CD4-positive, alpha-beta T cell (primary cell): Measurements from ENCODE around the gene ERO1A. TPM values are rescaled to one million over a fixed set of nuclear protein-coding genes. Genes with fewer than 3 reads are reported as not detected.
A peak's percentile ranks its signal among the peaks of the same experiment; 100 is the strongest.

Experiments
- ATAC-seq: fragments of 200-7000 bp; cut with Tn5 transposase; one replicate; pipeline ENCODE4 v1.10.0; 2022; ENCODE audit warnings: mild to moderate bottlenecking; ENCODE audit not compliant: poor library complexity
- CTCF ChIA-PET: fragments of 350-600 bp; sonication (Branson Sonifier 250); formaldehyde crosslinking; loops from one replicate; lab custom pipeline; 2021; ENCODE audit warnings: antibody characterized with exemption, inconsistent platforms; lab: Charles Lee
- POLR2A ChIA-PET: fragments of 350-600 bp; sonication (Branson Sonifier 250); formaldehyde crosslinking; loops from one replicate; lab custom pipeline; 2021; ENCODE audit warnings: antibody characterized with exemption, inconsistent platforms; lab: Charles Lee
- DNase-seq, 14 experiments: peaks; one replicate each; pipeline ENCODE4 v3.0.0-alpha.2; 2013 to 2020; ENCODE audit warnings: mixed read lengths in 2 of 14
- H3K27ac ChIP-seq, 2 donors: one replicate each; pipeline versions ENCODE4 v1.5.1 to v1.7.0; 2013; ENCODE audit warnings: low read length in 2 of 2, low read depth in 1 of 2, mild to moderate bottlenecking in 1 of 2
- H3K27me3 ChIP-seq, 2 experiments: 1 replicate in 1 of 2; 2 replicates in 1 of 2; pipeline versions ENCODE4 v1.6.1 to v1.7.0; 2013; ENCODE audit warnings: low read length in 2 of 2, control low read depth in 1 of 2, mild to moderate bottlenecking in 1 of 2, moderate library complexity in 1 of 2; ENCODE audit not compliant: insufficient read depth in 2 of 2, control insufficient read depth in 1 of 2
- H3K36me3 ChIP-seq: one replicate; pipeline ENCODE4 v1.6.1; 2013; ENCODE audit warnings: low read length, control low read depth; ENCODE audit not compliant: insufficient read depth
- H3K4me1 ChIP-seq: one replicate; pipeline ENCODE4 v1.6.1; 2013; ENCODE audit warnings: low read length, control low read depth; ENCODE audit not compliant: insufficient read depth
- H3K4me3 ChIP-seq: one replicate; pipeline ENCODE4 v1.5.1; 2013; ENCODE audit warnings: mild to moderate bottlenecking, low read length, moderate library complexity
- H3K9me3 ChIP-seq, 2 experiments: 1 replicate in 1 of 2; 2 replicates in 1 of 2; pipeline versions ENCODE4 v1.6.1 to v1.7.0; 2013; ENCODE audit warnings: low read length in 2 of 2, mild to moderate bottlenecking in 2 of 2, control low read depth in 1 of 2, moderate library complexity in 1 of 2; ENCODE audit not compliant: control insufficient read depth in 1 of 2, insufficient read depth in 1 of 2
- H3K27ac Mint-ChIP-seq: one replicate; pipeline ENCODE4 v1.8.0; 2020; ENCODE audit warnings: mixed read lengths
- H3K27me3 Mint-ChIP-seq: one replicate; pipeline ENCODE4 v1.8.0; 2021; ENCODE audit warnings: mixed read lengths
- H3K36me3 Mint-ChIP-seq: one replicate; pipeline ENCODE4 v1.8.0; 2021; ENCODE audit warnings: low read depth, mixed read lengths
- H3K4me1 Mint-ChIP-seq: one replicate; pipeline ENCODE4 v1.8.0; 2021; ENCODE audit warnings: low read depth, mixed read lengths
- H3K4me3 Mint-ChIP-seq: one replicate; pipeline ENCODE4 v1.8.0; 2020; ENCODE audit warnings: mild to moderate bottlenecking, mixed read lengths
- H3K9me3 Mint-ChIP-seq: one replicate; pipeline ENCODE4 v1.8.0; 2020; ENCODE audit warnings: mixed read lengths
- CTCF ChIP-seq: fragments of 200-600 bp; IDR thresholded peaks from one replicate; pipeline ENCODE4 v1.8.0; 2022; ENCODE audit warnings: antibody characterized with exemption, mild to moderate bottlenecking
- intact Hi-C, 2 experiments: fragments of 100-400 bp; cut with DNase I in 1 of 2; cut with micrococcal nuclease in 1 of 2; formaldehyde crosslinking; loops; one replicate each; pipeline versions ENCODE4 v1.15.1 to v1.9.0; 2023 to 2025; cut with DNase I, micrococcal nuclease
- total RNA-seq, 174 experiments: library from RNA in 2 of 174; stranded (reverse) in 2 of 174; gene quantifications; one replicate each; pipeline ENCODE4 v1.2.3 and lab custom pipeline; 2021 to 2026

ERO1A gene
- total RNA-seq, 2 experiments from 2014 or later: 58.6 to 60.7 TPM

- no peak overlapping the region for H3K27ac ChIP-seq
- H3K9me3 ChIP-seq: no peaks in the 10 kb centered on the region
- Mint-ChIP-seq H3K27ac (peak overlapping the region; percentile 34), H3K27me3 (no peaks in the 10 kb centered on the region), H3K4me3 (peak overlapping the region; percentile 67), H3K36me3 (peaks cover 8% of the 10 kb centered on the region), H3K4me1 (peaks cover 61% of the 10 kb centered on the region), H3K9me3 (no peaks in the 10 kb centered on the region)
- ChIA-PET POLR2A (interaction anchor here (0.6 kb wide), 1 partner anchor 48 kb away, joined by 3 read pairs; no protein-coding TSS in a partner anchor), CTCF (no interaction called here)
- no peak for TF ChIP-seq CTCF
- H3K4me1 ChIP-seq: peaks cover 37% of the 10 kb centered on the region
- H3K36me3 ChIP-seq: no peaks in the 10 kb centered on the region
- no peak overlapping the region for H3K4me3 ChIP-seq
- no peaks in the 10 kb centered on the region for H3K27me3 ChIP-seq
- no peak for DNase-seq
- no peak for ATAC-seq
- intact Hi-C loops: loop anchor here (5.0 kb wide), 3 partner anchors 39 to 141 kb away; partner anchors contain the start of genes GPR137C (in 1 of the 2), STYX (in 1 of the 2) and TXNDC16 (in 1 of the 2)
Measured at GRCh38 chr14:52693532-52693931, 1.8 kb downstream of the ERO1A start.

GRCh38 chr14:52693036-52693435, 2.3 kb downstream of the ERO1A start:
- ATAC-seq (no peak), DNase-seq (no peak)
- H3K4me3 Mint-ChIP-seq: no peak overlapping the region
- H3K4me3 ChIP-seq: no peak overlapping the region
- peaks cover 66% of the 10 kb centered on the region for H3K4me1 Mint-ChIP-seq
- H3K27ac Mint-ChIP-seq: peak overlapping the region; percentile 66
- H3K27me3 ChIP-seq: no peaks in the 10 kb centered on the region
- no peaks in the 10 kb centered on the region for H3K27me3 Mint-ChIP-seq
- H3K27ac ChIP-seq: no peak overlapping the region
- no peaks in the 10 kb centered on the region for H3K9me3 Mint-ChIP-seq
- POLR2A ChIA-PET: no interaction called here
- CTCF ChIA-PET: no interaction called here
- intact Hi-C loops: loop anchor here (5.0 kb wide), 3 partner anchors 39 to 141 kb away; partner anchors contain the start of genes GPR137C (in 1 of the 2), STYX (in 1 of the 2) and TXNDC16 (in 1 of the 2)
- H3K36me3 Mint-ChIP-seq: peaks cover 8% of the 10 kb centered on the region
- TF ChIP-seq CTCF: no peak
- no peaks in the 10 kb centered on the region for H3K36me3 ChIP-seq
- peaks cover 38% of the 10 kb centered on the region for H3K4me1 ChIP-seq
- no peaks in the 10 kb centered on the region for H3K9me3 ChIP-seq

- Histone ChIP-seq H3K27me3 (no peaks in the 10 kb centered on the region), H3K4me3 (no peak overlapping the region), H3K4me1 (peaks cover 43% of the 10 kb centered on the region), H3K36me3 (no peaks in the 10 kb centered on the region), H3K9me3 (no peaks in the 10 kb centered on the region), H3K27ac (no peak overlapping the region)
- intact Hi-C loops: loop anchor here (5.0 kb wide), 3 partner anchors 40 to 140 kb away; partner anchors contain the start of genes GPR137C (in 1 of the 2), STYX (in 1 of the 2) and TXNDC16 (in 1 of the 2)
- H3K4me1 Mint-ChIP-seq: peaks cover 72% of the 10 kb centered on the region
- peak overlapping the region; percentile 66 for H3K27ac Mint-ChIP-seq
- DNase-seq (peak in 5 of 14 experiments; percentile 10 to 69 (median 37)), ATAC-seq (peak; percentile 21)
- H3K27me3 Mint-ChIP-seq: no peaks in the 10 kb centered on the region
- TF ChIP-seq CTCF: no peak
- H3K4me3 Mint-ChIP-seq: peak overlapping the region; percentile 55
- ChIA-PET POLR2A (interaction anchor here (0.9 to 1.2 kb wide), 3 partner anchors 11 to 49 kb away, joined by 3 to 5 read pairs (median 4); partner anchors contain the start of gene PSMC6), CTCF (interaction anchor here (1.2 kb wide), 1 partner anchor 14 kb away, joined by 3 read pairs; the partner anchor contains the start of gene PSMC6)
- no peaks in the 10 kb centered on the region for H3K9me3 Mint-ChIP-seq
- H3K36me3 Mint-ChIP-seq: peaks cover 8% of the 10 kb centered on the region
Measured at GRCh38 chr14:52692248-52692962, 3.0 kb downstream of the ERO1A start.
